ENCODE measurements around the gene EDDM13.

EDDM13 gene

DNA sequence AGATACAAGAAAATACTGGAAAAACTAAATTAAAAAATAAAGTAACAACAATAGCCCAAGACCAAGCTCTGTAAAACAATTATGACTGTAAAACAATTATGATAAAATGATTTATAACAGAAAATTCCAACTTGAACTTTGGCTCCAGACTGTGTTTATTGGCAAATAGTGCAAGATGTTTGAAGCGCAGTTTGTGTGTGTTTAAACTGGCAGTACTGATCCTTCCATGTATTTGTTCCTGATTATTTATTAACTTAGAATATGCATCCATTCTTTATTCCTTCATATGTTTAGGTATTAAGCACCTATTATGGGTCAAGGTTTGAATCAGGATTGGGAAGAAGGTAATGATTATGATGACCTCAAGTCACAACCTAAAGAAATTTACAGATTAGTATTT, 83.0 kb downstream of the EDDM13 start:
- Histone ChIP-seq H3K36me3 (ENCODE audit: control insufficient read depth, insufficient read depth, low read length, severe bottlenecking) (no peaks in the 10 kb centered on the region), H3K27me3 (replicated peaks; ENCODE audit: control insufficient read depth, insufficient read depth, low read length) (no peaks in the 10 kb centered on the region), H3K4me3 (ENCODE audit: low read length) (no peak overlapping the region), H3K9ac (ENCODE audit: low read length) (no peak overlapping the region), H3K9me3 (ENCODE audit: control insufficient read depth, low read length) (peaks cover 21% of the 10 kb centered on the region), H3K4me1 (ENCODE audit: control insufficient read depth, insufficient read depth, low read length) (no peaks in the 10 kb centered on the region)
- no peak for DNase-seq (ENCODE audit: low read depth)

DNA sequence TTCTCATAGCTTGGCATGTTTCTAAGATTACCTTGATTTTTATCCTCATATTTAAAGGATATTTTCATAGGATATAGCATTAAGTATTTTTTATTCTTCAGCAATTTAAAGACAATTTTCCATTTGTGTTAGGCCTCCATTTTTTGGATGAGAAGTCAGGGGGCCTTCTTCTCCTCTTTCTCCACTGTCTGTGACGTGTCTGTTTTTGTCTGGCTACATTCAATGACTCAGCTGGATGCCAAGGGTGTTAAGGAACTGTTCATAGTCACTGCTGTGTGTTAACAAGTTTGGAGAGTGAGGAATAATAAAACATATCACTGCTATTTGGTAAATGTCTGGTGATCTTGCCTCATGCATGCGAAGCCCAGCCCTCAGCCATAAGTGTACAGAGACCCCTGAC, 84.4 kb downstream of the EDDM13 start:
- no peaks in the 10 kb centered on the region for H3K27me3 ChIP-seq (replicated peaks; ENCODE audit: control insufficient read depth, insufficient read depth, low read length)
- H3K9ac ChIP-seq (ENCODE audit: low read length), result no peak overlapping the region
- H3K4me3 ChIP-seq (ENCODE audit: low read length), result no peak overlapping the region
- H3K9me3 ChIP-seq (ENCODE audit: control insufficient read depth, low read length), result peaks cover 31% of the 10 kb centered on the region
- DNase-seq (ENCODE audit: low read depth), result peak; percentile 5
- no peaks in the 10 kb centered on the region for H3K36me3 ChIP-seq (ENCODE audit: control insufficient read depth, insufficient read depth, low read length, severe bottlenecking)
- H3K4me1 ChIP-seq (ENCODE audit: control insufficient read depth, insufficient read depth, low read length), result no peaks in the 10 kb centered on the region
